Fibroblast of lung (primary cell): ENCODE results near the gene FNBP1L.

Experiments used
- EZH2 ChIP-seq: IDR thresholded peaks from 2 replicates; pipeline ENCODE4 v1.5.1; 2012; ENCODE audit warnings: low read length, control low read depth, mild to moderate bottlenecking; ENCODE audit errors: missing control alignments
- TF ChIP-seq, protein P1 (sequence below), 2 donors: IDR thresholded peaks in 1 of 2; conservative IDR thresholded peaks in 1 of 2; 1 replicate in 1 of 2; 2 replicates in 1 of 2; pipeline ENCODE4 v1.5.1; 2011 to 2012; ENCODE audit warnings: low read length in 2 of 2, control low read depth in 1 of 2, inconsistent platforms in 1 of 2, low read depth in 1 of 2, mild to moderate bottlenecking in 1 of 2

DNA sequence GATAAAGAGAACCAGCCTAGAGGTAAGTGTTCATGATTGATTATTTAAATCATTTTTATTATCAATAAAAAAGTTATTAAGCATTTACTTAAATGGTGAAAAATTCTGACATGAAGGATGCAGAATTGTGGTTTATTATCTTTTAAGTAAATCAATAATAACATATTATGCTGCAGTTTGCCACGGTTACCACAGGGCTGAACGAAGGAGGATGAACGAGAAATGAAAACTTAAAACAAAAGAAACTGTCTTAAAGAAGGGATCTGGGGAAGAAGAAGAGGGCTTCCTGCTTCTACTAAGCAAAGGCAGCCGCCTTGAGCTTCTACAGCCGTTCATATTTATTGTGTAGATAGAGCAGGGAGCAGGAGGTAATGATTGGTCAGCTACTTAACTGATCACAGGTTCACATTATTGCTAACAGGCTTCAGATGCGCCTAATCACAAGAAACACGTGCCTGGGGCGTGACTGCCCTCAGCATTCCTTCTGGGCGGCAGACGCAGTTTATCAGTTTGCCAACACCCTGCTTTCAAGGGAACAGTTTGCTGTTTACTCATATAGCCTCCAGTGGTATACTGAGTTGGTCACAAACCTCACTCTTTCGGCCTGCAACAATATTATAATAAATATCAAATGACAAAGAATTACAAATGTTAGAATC is 5.8 kb upstream of the FNBP1L start:
- TF ChIP-seq, protein P1, sequence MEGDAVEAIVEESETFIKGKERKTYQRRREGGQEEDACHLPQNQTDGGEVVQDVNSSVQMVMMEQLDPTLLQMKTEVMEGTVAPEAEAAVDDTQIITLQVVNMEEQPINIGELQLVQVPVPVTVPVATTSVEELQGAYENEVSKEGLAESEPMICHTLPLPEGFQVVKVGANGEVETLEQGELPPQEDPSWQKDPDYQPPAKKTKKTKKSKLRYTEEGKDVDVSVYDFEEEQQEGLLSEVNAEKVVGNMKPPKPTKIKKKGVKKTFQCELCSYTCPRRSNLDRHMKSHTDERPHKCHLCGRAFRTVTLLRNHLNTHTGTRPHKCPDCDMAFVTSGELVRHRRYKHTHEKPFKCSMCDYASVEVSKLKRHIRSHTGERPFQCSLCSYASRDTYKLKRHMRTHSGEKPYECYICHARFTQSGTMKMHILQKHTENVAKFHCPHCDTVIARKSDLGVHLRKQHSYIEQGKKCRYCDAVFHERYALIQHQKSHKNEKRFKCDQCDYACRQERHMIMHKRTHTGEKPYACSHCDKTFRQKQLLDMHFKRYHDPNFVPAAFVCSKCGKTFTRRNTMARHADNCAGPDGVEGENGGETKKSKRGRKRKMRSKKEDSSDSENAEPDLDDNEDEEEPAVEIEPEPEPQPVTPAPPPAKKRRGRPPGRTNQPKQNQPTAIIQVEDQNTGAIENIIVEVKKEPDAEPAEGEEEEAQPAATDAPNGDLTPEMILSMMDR (conservative IDR thresholded peaks at IDR 0.05 in 1 of 2, IDR thresholded peaks at IDR 0.05 in 1 of 2; ENCODE audit: low read depth in 1 of 2, low read length in 2 of 2), result no peak
- no peak for TF ChIP-seq EZH2
